Activated CD8-positive, alpha-beta memory T cell treated with anti-CD3 and anti-CD28 coated beads for 24 hours (primary cell): ENCODE results near the gene PRKAR2B.

Source experiments
- DNase-seq: peaks from one replicate; pipeline ENCODE4 v3.0.0-alpha.2; 2020

PRKAR2B gene

GRCh38 chr7:107044347-107045194 is at the start of gene PRKAR2B:
PRKAR2B (plus strand) TSS chr7:107044705; CDS start chr7:107044908, 203 bp downstream.
- DNase-seq: peak; percentile 85

GRCh38 chr7:106994833-106995232 is 49.7 kb upstream of the PRKAR2B start:
- no peak for DNase-seq

- DNase-seq: no peak
Observed at GRCh38 chr7:106997487-106998271, 46.8 kb upstream of the PRKAR2B start.

- no peak for DNase-seq
Observed at GRCh38 chr7:106999023-106999422, 45.5 kb upstream of the PRKAR2B start.

GRCh38 chr7:107001490-107001889 is 43.0 kb upstream of the PRKAR2B start:
- DNase-seq: no peak

GRCh38 chr7:107002126-107002525 is 42.4 kb upstream of the PRKAR2B start:
- no peak for DNase-seq

- no peak for DNase-seq
Observed at GRCh38 chr7:107002529-107002998, 41.9 kb upstream of the PRKAR2B start.

- no peak for DNase-seq
Observed at GRCh38 chr7:107007007-107007891, 37.3 kb upstream of the PRKAR2B start.

GRCh38 chr7:107007892-107008287 is 36.6 kb upstream of the PRKAR2B start:
- DNase-seq: no peak

- no peak for DNase-seq
Observed at GRCh38 chr7:107009846-107010203, 34.7 kb upstream of the PRKAR2B start.

GRCh38 chr7:107012691-107013090 is 31.8 kb upstream of the PRKAR2B start:
- DNase-seq: no peak

GRCh38 chr7:107014387-107015023 is 30.0 kb upstream of the PRKAR2B start:
- no peak for DNase-seq

GRCh38 chr7:107016312-107016711 is 28.2 kb upstream of the PRKAR2B start:
- no peak for DNase-seq

- DNase-seq: no peak
Observed at GRCh38 chr7:107017965-107018719, 26.4 kb upstream of the PRKAR2B start.

- no peak for DNase-seq
Observed at GRCh38 chr7:107020400-107020799, 24.1 kb upstream of the PRKAR2B start.

GRCh38 chr7:107021600-107021999 is 22.9 kb upstream of the PRKAR2B start:
- DNase-seq: no peak

GRCh38 chr7:107023522-107024151 is 20.9 kb upstream of the PRKAR2B start:
- no peak for DNase-seq

GRCh38 chr7:107024906-107025305 is 19.6 kb upstream of the PRKAR2B start:
- DNase-seq: no peak

- no peak for DNase-seq
Observed at GRCh38 chr7:107025449-107026103, 18.9 kb upstream of the PRKAR2B start.

GRCh38 chr7:107026166-107026565 is 18.3 kb upstream of the PRKAR2B start:
- DNase-seq: no peak

- DNase-seq: no peak
Observed at GRCh38 chr7:107027208-107027607, 17.3 kb upstream of the PRKAR2B start.
